H1 (cell line): ENCODE results near the gene ZCCHC17. TPM values are rescaled to one million over a fixed set of nuclear protein-coding genes. Genes with fewer than 3 reads are reported as not detected.

Experiments
- ASH2L ChIP-seq: fragments of 200-600, 300-600 bp; sonication (generic); IDR thresholded peaks from one replicate; pipeline ENCODE4 v1.7.1; 2017; ENCODE audit warnings: low read length
- BRCA1 ChIP-seq: IDR thresholded peaks from 2 replicates; pipeline ENCODE4 v1.6.1; 2012; ENCODE audit warnings: low read depth, low read length, improper control_type of control experiment
- CHD2 ChIP-seq: IDR thresholded peaks from 2 replicates; pipeline ENCODE4 v1.6.1; 2012; ENCODE audit warnings: low read length, improper control_type of control experiment
- CREB1 ChIP-seq: IDR thresholded peaks from 2 replicates; pipeline ENCODE4 v1.6.1; 2012; ENCODE audit warnings: inconsistent platforms
- CTBP2 ChIP-seq: IDR thresholded peaks from 2 replicates; pipeline ENCODE4 v1.7.0; 2011; ENCODE audit warnings: borderline replicate concordance, mild to moderate bottlenecking, moderate library complexity, mixed read lengths, low read length; ENCODE audit not compliant: insufficient read depth, insufficient read length
- EP300 ChIP-seq, 2 experiments: IDR thresholded peaks; 1 replicate in 1 of 2; 2 replicates in 1 of 2; pipeline ENCODE4 v1.6.1; 2011 to 2012; ENCODE audit warnings: low read depth in 2 of 2, low read length in 2 of 2, mild to moderate bottlenecking in 2 of 2, borderline replicate concordance in 1 of 2, inconsistent platforms in 1 of 2, moderate library complexity in 1 of 2
- GTF2F1 ChIP-seq: IDR thresholded peaks from 2 replicates; pipeline ENCODE4 v1.6.1; 2012; ENCODE audit warnings: low read depth, low read length, improper control_type of control experiment, borderline replicate concordance
- KDM5A ChIP-seq: fragments of 200-600 bp; IDR thresholded peaks from 2 replicates; pipeline ENCODE4 v1.7.1; 2012; ENCODE audit warnings: mild to moderate bottlenecking, low read length, inconsistent platforms, mixed read lengths
- PHF8 ChIP-seq: fragments of 200-600 bp; sonication (generic); conservative IDR thresholded peaks from 2 replicates; pipeline ENCODE4 v1.7.1; 2012; ENCODE audit warnings: low read depth, mild to moderate bottlenecking, inconsistent platforms, low read length, moderate library complexity
- POLR2A ChIP-seq, 2 experiments: IDR thresholded peaks; 1 replicate in 1 of 2; 2 replicates in 1 of 2; pipeline ENCODE4 v1.6.1; 2011; ENCODE audit warnings: low read depth in 2 of 2, low read length in 2 of 2, mild to moderate bottlenecking in 2 of 2; ENCODE audit errors: control extremely low read depth in 1 of 2
- POLR2AphosphoS5 ChIP-seq: IDR thresholded peaks from 2 replicates; pipeline ENCODE4 v1.6.1; 2011; ENCODE audit warnings: low read depth, low read length
- RBBP5 ChIP-seq: IDR thresholded peaks from 2 replicates; pipeline ENCODE4 v1.7.1; 2012; ENCODE audit warnings: low read depth, mild to moderate bottlenecking, inconsistent platforms, low read length, moderate library complexity, borderline replicate concordance
- RFX5 ChIP-seq: IDR thresholded peaks from 2 replicates; pipeline ENCODE4 v1.6.1; 2011; ENCODE audit warnings: low read depth, low read length, improper control_type of control experiment, borderline replicate concordance
- SIX5 ChIP-seq: IDR thresholded peaks from 2 replicates; pipeline ENCODE4 v1.6.1; 2011; ENCODE audit warnings: mild to moderate bottlenecking, low read depth, low read length
- SP2 ChIP-seq: IDR thresholded peaks from 2 replicates; pipeline ENCODE4 v1.6.1; 2012; ENCODE audit warnings: mild to moderate bottlenecking, low read length, inconsistent platforms
- SRF ChIP-seq: IDR thresholded peaks from 2 replicates; pipeline ENCODE4 v1.6.1; 2011; ENCODE audit warnings: mild to moderate bottlenecking, low read depth, low read length, moderate library complexity
- TAF1 ChIP-seq: IDR thresholded peaks from 2 replicates; pipeline ENCODE4 v1.6.1; 2011; ENCODE audit warnings: mild to moderate bottlenecking, low read depth, low read length
- TAF7 ChIP-seq: optimal IDR thresholded peaks from 2 replicates; pipeline ENCODE3; 2011; ENCODE audit warnings: low read depth, mild to moderate bottlenecking, inconsistent platforms, low read length, moderate library complexity, borderline replicate concordance
- TBP ChIP-seq: IDR thresholded peaks from 2 replicates; pipeline ENCODE4 v1.6.1; 2011; ENCODE audit warnings: low read depth, low read length, improper control_type of control experiment
- YY1 ChIP-seq: IDR thresholded peaks from 2 replicates; pipeline ENCODE4 v1.6.1; 2011; ENCODE audit warnings: low read depth, mild to moderate bottlenecking, low read length
- polyA plus RNA-seq, 7 experiments: library from polyadenylated mRNA; depleted of rRNA in 3 of 7; stranded (reverse) in 5 of 7; unstranded in 2 of 7; fragments of >200 nt in 5 of 7; fragments of 200-250 nt in 2 of 7; gene quantifications; 1 replicate in 5 of 7; 2 replicates in 1 of 7; 4 replicates in 1 of 7; pipeline versions ENCODE4 v1.2.1 to v1.2.3, GENCODE V29; 2011 to 2013; ENCODE audit warnings: missing spikeins in 2 of 7, mixed read lengths in 2 of 7
- total RNA-seq: library from RNA; stranded (reverse); fragmentation: NEBNext Ultra II Directional; extraction: Animal tissue kit (Norgen Biotek cat#: 25700); gene quantifications from 2 replicates; pipeline ENCODE4 v1.2.1, GENCODE V29; 2021
- TF ChIP-seq, protein P1 (sequence below): IDR thresholded peaks from 2 replicates; pipeline ENCODE4 v1.6.1; 2012; ENCODE audit warnings: inconsistent platforms
- TF ChIP-seq, protein P2 (sequence below), 3 experiments: IDR thresholded peaks; 1 replicate in 2 of 3; 2 replicates in 1 of 3; pipeline versions ENCODE4 v1.5.1 to v1.6.1; 2011; ENCODE audit warnings: low read length in 3 of 3, mild to moderate bottlenecking in 3 of 3, inconsistent platforms in 2 of 3, low read depth in 1 of 3, moderate library complexity in 1 of 3; ENCODE audit not compliant: insufficient read depth in 1 of 3; ENCODE audit errors: control extremely low read depth in 1 of 3

The ZCCHC17 gene
- total and polyA plus RNA-seq, 2 of the 8 experiments (the other 6 are each of a cell fraction or from before 2014, with no cell fraction given) = 51.6 to 59.3 TPM

DNA sequence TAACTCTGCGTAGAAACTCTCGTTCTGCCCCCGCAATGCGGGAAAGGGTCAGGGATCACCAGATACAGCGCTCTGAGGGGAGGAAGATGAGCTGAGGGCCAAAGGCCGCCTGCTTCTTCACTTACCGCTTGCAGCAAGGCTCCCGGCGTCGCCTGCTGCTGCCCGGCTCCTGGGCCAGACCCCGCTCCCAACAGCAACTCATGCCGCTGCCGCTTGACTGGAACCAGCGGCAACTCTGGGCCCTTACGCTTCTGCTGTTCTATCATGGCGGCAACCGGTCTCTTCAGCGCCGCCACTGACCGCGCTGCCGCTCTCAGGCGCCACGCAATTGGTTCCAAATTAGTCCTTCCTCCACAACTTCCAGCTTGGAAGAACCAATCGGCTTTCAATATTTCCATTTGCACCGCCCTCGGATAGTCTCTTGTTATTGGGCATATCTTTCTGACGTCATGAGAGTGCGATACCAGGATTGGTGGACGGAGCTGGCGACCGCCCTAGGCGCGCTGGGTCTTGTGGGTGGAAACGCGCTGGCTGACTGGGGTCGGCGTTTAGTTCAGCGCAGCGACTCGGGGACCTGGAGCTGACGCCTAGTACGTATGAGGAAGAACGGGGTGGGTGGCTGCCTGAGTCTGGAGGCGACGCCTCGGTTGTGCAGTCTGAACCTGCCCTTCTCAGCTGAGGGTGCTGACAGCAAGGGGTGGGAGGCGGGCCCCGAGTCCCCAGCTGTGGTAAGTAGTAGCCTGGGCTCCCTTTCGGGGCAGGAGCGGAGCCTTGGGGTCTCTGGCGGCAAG, at the start of gene ZCCHC17, which contains the start of gene SNRNP40 (continued):
- TF ChIP-seq RFX5 (peak; percentile 58; the same call in 1 of the 2 replicates), KDM5A (peak; percentile 17; the same call in 1 of the 2 replicates), TAF1 (peak; percentile 96), TAF7 (peak; percentile 82), PHF8 (peak; percentile 97), CREB1 (peak; percentile 86), YY1 (peak; percentile 94), RBBP5 (0 out of 2 replicates have a peak, but pooled peaks have one; percentile 76), EP300 (IDR thresholded peaks at IDR 0.05; ENCODE audit: borderline replicate concordance in 1 of 2, low read depth in 2 of 2, low read length in 2 of 2) (no peak), BRCA1 (no peak), POLR2AphosphoS5 (peak; percentile 94), CTBP2 (no peak), CHD2 (peak; percentile 80), ASH2L (peak; percentile 65), GTF2F1 (peak; percentile 50; the same call in 1 of the 2 replicates), TBP (peak; percentile 94), POLR2A (IDR thresholded peaks at IDR 0.05; ENCODE audit: control extremely low read depth in 1 of 2, low read depth in 2 of 2, low read length in 2 of 2) (peak; percentile 88 to 97), SIX5 (no peak), SP2 (peak; percentile 56; the same call in 1 of the 2 replicates), SRF (no peak)
- TF ChIP-seq, protein P1, sequence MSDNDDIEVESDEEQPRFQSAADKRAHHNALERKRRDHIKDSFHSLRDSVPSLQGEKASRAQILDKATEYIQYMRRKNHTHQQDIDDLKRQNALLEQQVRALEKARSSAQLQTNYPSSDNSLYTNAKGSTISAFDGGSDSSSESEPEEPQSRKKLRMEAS = peak; percentile 3; the same call in 1 of the 2 replicates
- TF ChIP-seq, protein P2, sequence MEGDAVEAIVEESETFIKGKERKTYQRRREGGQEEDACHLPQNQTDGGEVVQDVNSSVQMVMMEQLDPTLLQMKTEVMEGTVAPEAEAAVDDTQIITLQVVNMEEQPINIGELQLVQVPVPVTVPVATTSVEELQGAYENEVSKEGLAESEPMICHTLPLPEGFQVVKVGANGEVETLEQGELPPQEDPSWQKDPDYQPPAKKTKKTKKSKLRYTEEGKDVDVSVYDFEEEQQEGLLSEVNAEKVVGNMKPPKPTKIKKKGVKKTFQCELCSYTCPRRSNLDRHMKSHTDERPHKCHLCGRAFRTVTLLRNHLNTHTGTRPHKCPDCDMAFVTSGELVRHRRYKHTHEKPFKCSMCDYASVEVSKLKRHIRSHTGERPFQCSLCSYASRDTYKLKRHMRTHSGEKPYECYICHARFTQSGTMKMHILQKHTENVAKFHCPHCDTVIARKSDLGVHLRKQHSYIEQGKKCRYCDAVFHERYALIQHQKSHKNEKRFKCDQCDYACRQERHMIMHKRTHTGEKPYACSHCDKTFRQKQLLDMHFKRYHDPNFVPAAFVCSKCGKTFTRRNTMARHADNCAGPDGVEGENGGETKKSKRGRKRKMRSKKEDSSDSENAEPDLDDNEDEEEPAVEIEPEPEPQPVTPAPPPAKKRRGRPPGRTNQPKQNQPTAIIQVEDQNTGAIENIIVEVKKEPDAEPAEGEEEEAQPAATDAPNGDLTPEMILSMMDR (IDR thresholded peaks at IDR 0.05; ENCODE audit: control extremely low read depth in 1 of 3, insufficient read depth in 1 of 3, low read depth in 1 of 3, low read length in 3 of 3) = no peak
